HG03457 (cell line): ENCODE data around the gene SPECC1.
"Not testable (repeated sequence)": the region's sequence is repeated elsewhere in the genome, so short reads cannot be mapped to it uniquely, and the experiment has no call there.

Experiments
- ATAC-seq: cut with Tn5 transposase; IDR thresholded peaks from one replicate; pipeline ENCODE4 v1.9.1; 2021; ENCODE audit warnings: moderate number of reproducible peaks; ENCODE audit not compliant: unreplicated experiment

The SPECC1 gene

GRCh38 chr17:20291853-20292252 lies 282.7 kb downstream of the SPECC1 start:
- ATAC-seq, result no peak

GRCh38 chr17:20293501-20293900 lies 284.3 kb downstream of the SPECC1 start:
- no peak for ATAC-seq

GRCh38 chr17:20294120-20294519 lies 285.0 kb downstream of the SPECC1 start:
- no peak for ATAC-seq

GRCh38 chr17:20299013-20299412 lies 289.9 kb downstream of the SPECC1 start:
- ATAC-seq, result no peak

- ATAC-seq, result no peak
These were observed 291.3 kb downstream of the SPECC1 start for GRCh38 chr17:20300436-20300934.

GRCh38 chr17:20302246-20302917 lies 293.2 kb downstream of the SPECC1 start:
- ATAC-seq, result no peak

- ATAC-seq, result no peak
These were observed 295.8 kb downstream of the SPECC1 start for GRCh38 chr17:20304961-20305360.

GRCh38 chr17:20306924-20307323 lies 297.8 kb downstream of the SPECC1 start:
- no peak for ATAC-seq

- ATAC-seq, result no peak
These were observed 298.3 kb downstream of the SPECC1 start for GRCh38 chr17:20307326-20307910.

- ATAC-seq, result no peak
These were observed 301.3 kb downstream of the SPECC1 start for GRCh38 chr17:20310481-20310880.

- no peak for ATAC-seq
These were observed 304.1 kb downstream of the SPECC1 start for GRCh38 chr17:20313306-20313705.

GRCh38 chr17:20313891-20314290 lies 304.7 kb downstream of the SPECC1 start:
- ATAC-seq, result no peak

GRCh38 chr17:20314834-20315233 lies 305.7 kb downstream of the SPECC1 start:
- ATAC-seq, result no peak

- ATAC-seq, result no peak
These were observed 306.2 kb downstream of the SPECC1 start for GRCh38 chr17:20315311-20315710.

GRCh38 chr17:20315821-20316220 lies 306.7 kb downstream of the SPECC1 start:
- ATAC-seq, result no peak

GRCh38 chr17:20320535-20321229 lies 311.5 kb downstream of the SPECC1 start:
- not testable (repeated sequence) for ATAC-seq

- ATAC-seq, result not testable (repeated sequence)
These were observed 312.2 kb downstream of the SPECC1 start for GRCh38 chr17:20321357-20321756.

GRCh38 chr17:20327739-20328138 lies 318.6 kb downstream of the SPECC1 start:
- ATAC-seq, result not testable (repeated sequence)

- ATAC-seq, result not testable (repeated sequence)
These were observed 342.2 kb downstream of the SPECC1 start for GRCh38 chr17:20351405-20351804.

- ATAC-seq, result not testable (repeated sequence)
These were observed 343.4 kb downstream of the SPECC1 start for GRCh38 chr17:20352567-20352966.

- not testable (repeated sequence) for ATAC-seq
These were observed 354.7 kb downstream of the SPECC1 start for GRCh38 chr17:20363846-20364245.
